HepG2 (cell line): Measurements from ENCODE around the gene DNAI2. TPM values are rescaled to one million over a fixed set of nuclear protein-coding genes. Genes with fewer than 3 reads are reported as not detected.

Experiments
- ATAC-seq: fragments of 200-7000 bp; cut with Tn5 transposase; 3 replicates; pipeline ENCODE4 v1.9.1; 2020; ENCODE audit warnings: mild to moderate bottlenecking, moderate library complexity
- BruUV-seq: library from RNA; stranded (reverse); fragments of 400-500 nt; replicated peaks from 2 replicates; lab custom pipeline; 2021; lab: Mats Ljungman, UMichigan
- CTCF ChIA-PET: fragments of 300-600 bp; formaldehyde crosslinking; extraction: SDS; loops from one replicate; lab custom pipeline; 2021; ENCODE audit warnings: low total read pairs, inconsistent platforms, low intra/inter-chr PET ratio; lab: Yijun Ruan, JAX
- POLR2A ChIA-PET: fragments of 350-600 bp; sonication (Branson Sonifier 250); formaldehyde crosslinking; loops from one replicate; lab custom pipeline; 2020; ENCODE audit warnings: antibody characterized with exemption, inconsistent platforms; lab: Yijun Ruan, JAX
- DNase-seq: peaks from one replicate; pipeline ENCODE4 v3.0.0-alpha.2; 2015; ENCODE audit warnings: low spot score
- FAIRE-seq: peaks from 3 replicates; lab custom pipeline; 2011; peaks lifted over from hg19 to GRCh38; lab: Jason Lieb, UNC
- H2AFZ ChIP-seq: one replicate; pipeline ENCODE4 v1.6.1; 2011; ENCODE audit warnings: low read length, inconsistent platforms
- H3K27ac ChIP-seq: fragments of 300-600 bp; 3 replicates; pipeline ENCODE4 v1.8.0; 2011; ENCODE audit warnings: mixed run types, mild to moderate bottlenecking, mixed read lengths, low read length, inconsistent platforms; ENCODE audit not compliant: insufficient read depth; ENCODE audit errors: extremely low read length
- H3K27me3 ChIP-seq, 2 experiments: fragments of 200-600 bp in 1 of 2; 2 replicates in 1 of 2; 3 replicates in 1 of 2; pipeline versions ENCODE4 v1.6.0 to v1.8.0; 2011; ENCODE audit warnings: low read length in 2 of 2, mild to moderate bottlenecking in 2 of 2, moderate library complexity in 2 of 2, inconsistent platforms in 1 of 2; ENCODE audit not compliant: insufficient read depth in 2 of 2, control insufficient read depth in 1 of 2
- H3K36me3 ChIP-seq, 2 experiments: fragments of 200-600 bp in 1 of 2; replicated peaks in 1 of 2; 2 replicates in 1 of 2; 3 replicates in 1 of 2; pipeline versions ENCODE4 v1.5.1 to v1.8.0; 2011; ENCODE audit warnings: low read length in 2 of 2, inconsistent platforms in 1 of 2; ENCODE audit not compliant: insufficient read depth in 2 of 2, control insufficient read depth in 1 of 2
- H3K4me1 ChIP-seq: 2 replicates; pipeline ENCODE4 v1.5.1; 2012; ENCODE audit warnings: low read length, inconsistent platforms; ENCODE audit not compliant: insufficient read depth
- H3K4me2 ChIP-seq: 2 replicates; pipeline ENCODE4 v1.6.0; 2011; ENCODE audit warnings: low read depth, low read length, inconsistent platforms
- H3K4me3 ChIP-seq, 3 experiments: fragments of 200-600 bp in 1 of 3; sonication (generic), shearing (Covaris generic) in 1 of 3; replicated peaks in 1 of 3; 2 replicates each; pipeline ENCODE4 v1.5.1; 2011 to 2016; ENCODE audit warnings: low read length in 3 of 3, inconsistent platforms in 2 of 3, low read depth in 2 of 3, mild to moderate bottlenecking in 2 of 3, control low read depth in 1 of 3, mixed read lengths in 1 of 3; ENCODE audit not compliant: insufficient read depth in 1 of 3
- H3K79me2 ChIP-seq: one replicate; pipeline ENCODE4 v1.6.1; 2011; ENCODE audit warnings: low read length, inconsistent platforms; ENCODE audit not compliant: insufficient read depth
- H3K9ac ChIP-seq: 2 replicates; pipeline ENCODE4 v1.6.0; 2011; ENCODE audit warnings: mild to moderate bottlenecking, low read depth, low read length, inconsistent platforms; ENCODE audit not compliant: insufficient read depth
- H3K9me3 ChIP-seq: 2 replicates; pipeline ENCODE4 v1.5.1; 2012; ENCODE audit warnings: mild to moderate bottlenecking, low read length
- H4K20me1 ChIP-seq: 2 replicates; pipeline ENCODE4 v1.6.0; 2011; ENCODE audit warnings: inconsistent platforms, mild to moderate bottlenecking, low read length, moderate library complexity; ENCODE audit not compliant: insufficient read depth
- CENPBD1 ChIP-seq: sonication (generic); formaldehyde crosslinking; IDR thresholded peaks from 2 replicates; pipeline ENCODE4 v1.8.0; 2022; ENCODE audit warnings: missing genetic modification reagents, low read depth, mild to moderate bottlenecking, borderline replicate concordance
- CHD2 ChIP-seq: IDR thresholded peaks from 2 replicates; pipeline ENCODE4 v1.6.1; 2011; ENCODE audit warnings: low read depth, low read length, improper control_type of control experiment
- FOXO4 ChIP-seq: sonication (generic); formaldehyde crosslinking; conservative IDR thresholded peaks from 2 replicates; pipeline ENCODE4 v1.8.1; 2023; ENCODE audit warnings: missing genetic modification reagents
- HMGXB3 ChIP-seq: sonication (generic); formaldehyde crosslinking; IDR thresholded peaks from 2 replicates; pipeline ENCODE4 v1.4.0; 2020; ENCODE audit warnings: missing genetic modification reagents, borderline replicate concordance
- PLSCR1 ChIP-seq: sonication (generic); formaldehyde crosslinking; IDR thresholded peaks from 2 replicates; pipeline ENCODE4 v1.5.0; 2020; ENCODE audit warnings: missing genetic modification reagents, mild to moderate bottlenecking, borderline replicate concordance
- TFE3 ChIP-seq: IDR thresholded peaks from 2 replicates; pipeline ENCODE4 v1.6.1; 2016
- ZBTB44 ChIP-seq: sonication (generic); formaldehyde crosslinking; IDR thresholded peaks from 2 replicates; pipeline ENCODE4 v1.4.0; 2020; ENCODE audit warnings: missing genetic modification reagents
- ZNF512B ChIP-seq: sonication (generic); formaldehyde crosslinking; IDR thresholded peaks from 2 replicates; pipeline ENCODE4 v1.5.1; 2020; ENCODE audit warnings: missing genetic modification reagents, mild to moderate bottlenecking, borderline replicate concordance
- ZNF546 ChIP-seq: sonication (generic); formaldehyde crosslinking; conservative IDR thresholded peaks from 2 replicates; pipeline ENCODE4 v1.8.1; 2023; ENCODE audit warnings: mild to moderate bottlenecking, missing genetic modification reagents
- ZNF619 ChIP-seq: sonication (generic); formaldehyde crosslinking; IDR thresholded peaks from 2 replicates; pipeline ENCODE4 v1.4.0; 2020; ENCODE audit warnings: mild to moderate bottlenecking, missing genetic modification reagents
- WGBS: methylation state at CpG from one replicate; pipeline ENCODE4 v1.1.6; 2017; ENCODE audit warnings: low lambda C conversion rate; 5-methylcytosine and 5-hydroxymethylcytosine counted together
- in situ Hi-C: cut with HindIII; loops from 2 replicates; pipeline ENCODE4 v1.10.0; 2017; ENCODE audit warnings: low pct_unique_long_range_greater_than_20kb; ENCODE audit not compliant: extremely low pct_ligation_motif_present
- intact Hi-C: fragments of 100-400 bp; cut with micrococcal nuclease; formaldehyde crosslinking; loops from one replicate; pipeline ENCODE4 v1.10.0; 2022; ENCODE audit not compliant: unreplicated experiment
- polyA plus RNA-seq, 8 experiments: library from polyadenylated mRNA; depleted of rRNA in 3 of 8; stranded (reverse) in 7 of 8; unstranded in 1 of 8; fragments of >200 nt; fragmentation: Illumina TruSeq in 4 of 8; extraction: Trizol in 4 of 8; gene quantifications; 2 replicates each; pipeline versions ENCODE4 v1.2.1 to v1.2.3, GENCODE V29; 2011 to 2016; ENCODE audit warnings: low read depth in 4 of 8, missing spikeins in 1 of 8, mixed read lengths in 1 of 8; ENCODE audit not compliant: insufficient read depth in 1 of 8
- total RNA-seq, 5 experiments: library from RNA; depleted of rRNA; stranded (reverse); fragments of >200 nt; fragmentation: Illumina TruSeq; extraction: Trizol; gene quantifications; 2 replicates each; pipeline ENCODE4 v1.2.3, GENCODE V29; 2016; ENCODE audit warnings: low read depth in 1 of 5

DNAI2 gene
- total and polyA plus RNA-seq, 2 of the 13 experiments (the other 11 are each of a cell fraction or from before 2014, with no cell fraction given): not detected

- intact Hi-C loops: no loop called here
- H3K27ac ChIP-seq: no peak overlapping the region
- H3K79me2 ChIP-seq: no peaks in the 10 kb centered on the region
- H3K4me3 ChIP-seq: no peak overlapping the region
- ATAC-seq (no peak), DNase-seq (no peak), FAIRE-seq (no peak)
- no peaks in the 10 kb centered on the region; the same call in 1 of the 2 replicates for H3K9me3 ChIP-seq
- no TSS peak for BruUV-seq
- no peaks in the 10 kb centered on the region for H3K4me1 ChIP-seq
- CTCF ChIA-PET: no interaction called here
- no peak overlapping the region for H3K9ac ChIP-seq
- H2AFZ ChIP-seq: no peak overlapping the region
- H3K4me2 ChIP-seq: no peak overlapping the region
- H3K36me3 ChIP-seq: no peaks in the 10 kb centered on the region
- H4K20me1 ChIP-seq: no peaks in the 10 kb centered on the region
- peaks cover 4 to 36% of the 10 kb centered on the region in 2 experiments for H3K27me3 ChIP-seq
- in situ Hi-C loops: no loop called here
- POLR2A ChIA-PET: no interaction called here
- 47% methylated on average over 10 of the region's 10 CpGs for WGBS
- TF ChIP-seq HMGXB3 (CRISPR knock-in tag) (no peak), ZNF512B (CRISPR knock-in tag) (no peak), CHD2 (no peak), ZBTB44 (CRISPR knock-in tag) (no peak), ZNF546 (CRISPR knock-in tag) (no peak), CENPBD1 (no peak), FOXO4 (CRISPR knock-in tag) (no peak), TFE3 (CRISPR knock-in tag) (no peak), ZNF619 (no peak), PLSCR1 (CRISPR knock-in tag) (no peak)
These were observed 44.4 kb downstream of the DNAI2 start for GRCh38 chr17:74318391-74318790.
